Activated CD8-positive, alpha-beta memory T cell treated with anti-CD3 and anti-CD28 coated beads, Interleukin-2, amount 50 U/mL, for 24 hours (primary cell): ENCODE results near the gene KCND3.

Experiments
- DNase-seq: peaks from one replicate; pipeline ENCODE4 v3.0.0-alpha.2; 2020; ENCODE audit errors: extremely low read depth

KCND3 gene

DNA sequence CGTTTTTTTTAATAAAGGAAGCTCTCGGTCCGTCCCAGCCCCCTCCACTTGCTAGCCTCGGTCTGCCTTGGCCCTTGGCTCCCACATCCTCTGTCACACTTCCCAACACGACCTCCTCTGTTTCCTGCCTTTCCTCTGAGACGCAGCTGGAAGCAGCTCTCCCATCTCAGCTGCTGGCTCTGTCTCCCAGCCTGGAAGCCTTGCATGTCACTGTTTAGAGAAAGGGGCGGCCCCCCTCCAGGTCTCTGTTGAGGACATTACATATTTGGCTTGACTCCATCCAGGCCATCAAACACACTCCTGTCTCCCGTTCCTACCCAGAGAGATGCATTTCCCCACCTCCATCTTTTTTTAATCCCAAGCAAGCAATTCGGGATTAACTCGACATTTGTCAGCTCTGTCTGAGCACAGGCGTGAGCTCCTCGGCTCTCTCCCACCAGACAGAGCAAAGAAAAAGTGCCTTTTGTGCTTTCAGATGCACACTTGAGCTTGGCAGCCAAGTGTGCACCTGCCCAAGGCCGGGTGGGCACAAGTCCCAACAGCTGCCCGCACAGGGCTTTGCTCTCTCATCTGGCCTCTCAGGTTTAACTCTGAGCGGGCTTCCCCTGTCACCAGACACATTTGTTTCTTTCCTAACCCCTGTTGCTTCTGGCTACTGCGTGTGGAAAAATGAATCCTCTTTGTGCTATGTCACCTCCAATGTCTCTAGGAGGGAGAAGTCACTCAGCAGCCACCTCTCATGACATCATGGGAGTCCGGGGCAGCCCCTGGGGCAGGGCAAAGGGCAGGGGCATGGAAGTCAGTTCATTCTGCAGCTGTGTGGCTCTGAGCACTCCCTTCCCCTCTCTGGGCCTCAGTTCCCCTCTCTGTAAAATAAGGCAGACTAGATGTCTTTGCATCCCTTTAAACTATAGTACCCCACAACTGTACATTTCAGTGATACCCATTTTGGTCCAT lies 108.3 kb downstream of the KCND3 start:
- no peak for DNase-seq

DNA sequence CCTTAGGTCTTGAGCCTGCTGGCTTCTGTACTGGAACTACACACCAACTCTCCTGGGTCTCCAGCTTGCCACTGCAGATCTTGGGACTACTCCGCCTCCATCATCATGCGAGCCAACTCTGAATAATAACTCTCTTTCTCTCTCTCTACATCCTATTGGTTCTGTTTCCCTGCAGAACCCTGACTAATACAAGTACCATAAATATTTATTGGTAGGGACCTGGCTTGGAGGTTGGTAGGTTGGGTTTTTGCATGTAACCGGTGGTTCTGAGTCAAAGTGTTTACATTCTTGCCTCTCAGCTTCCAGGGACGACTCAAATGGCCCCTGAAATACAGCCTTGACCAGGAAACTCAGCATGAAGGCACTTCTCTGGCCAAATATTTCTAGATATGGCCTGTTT lies 110.4 kb downstream of the KCND3 start:
- DNase-seq = no peak

DNA sequence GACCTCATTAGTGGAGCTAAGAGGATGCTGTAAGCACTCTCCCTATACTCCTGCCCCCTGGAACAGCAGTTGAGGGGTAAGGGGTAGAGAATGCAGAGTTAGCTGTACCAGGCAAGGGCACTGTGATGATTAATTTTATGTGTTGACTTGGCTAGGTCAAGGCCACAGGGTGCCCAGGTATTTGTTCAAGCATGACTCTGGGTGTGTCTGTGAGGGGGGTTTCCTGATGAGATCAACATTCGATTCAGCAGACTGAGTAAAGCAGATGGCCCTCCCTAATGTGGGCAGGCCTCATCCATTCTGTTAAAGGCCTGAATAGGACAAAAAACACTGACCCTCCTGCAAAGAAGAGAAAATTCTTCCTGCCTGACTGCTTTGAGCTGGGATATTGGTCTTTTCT lies 110.8 kb downstream of the KCND3 start:
- no peak for DNase-seq

DNA sequence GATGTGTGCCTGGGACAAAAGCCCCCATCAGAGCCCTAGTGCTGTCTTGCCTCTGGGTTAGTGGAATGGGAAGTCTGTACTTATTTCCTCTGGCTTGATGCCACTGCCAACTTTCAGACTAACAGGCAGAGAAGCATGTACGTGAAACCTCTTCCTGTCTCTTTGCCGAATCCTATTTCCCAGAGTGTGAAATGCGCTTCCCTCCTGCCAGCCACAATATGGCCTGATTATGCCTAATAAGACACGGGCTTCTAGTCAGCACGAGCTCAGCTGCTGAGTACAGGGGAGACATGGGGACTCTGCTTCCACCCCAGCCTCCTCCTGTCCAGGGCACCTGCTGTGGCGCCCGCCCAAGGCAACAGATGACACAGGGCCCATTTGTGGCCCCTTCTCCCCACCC lies 111.4 kb downstream of the KCND3 start:
- no peak for DNase-seq

DNA sequence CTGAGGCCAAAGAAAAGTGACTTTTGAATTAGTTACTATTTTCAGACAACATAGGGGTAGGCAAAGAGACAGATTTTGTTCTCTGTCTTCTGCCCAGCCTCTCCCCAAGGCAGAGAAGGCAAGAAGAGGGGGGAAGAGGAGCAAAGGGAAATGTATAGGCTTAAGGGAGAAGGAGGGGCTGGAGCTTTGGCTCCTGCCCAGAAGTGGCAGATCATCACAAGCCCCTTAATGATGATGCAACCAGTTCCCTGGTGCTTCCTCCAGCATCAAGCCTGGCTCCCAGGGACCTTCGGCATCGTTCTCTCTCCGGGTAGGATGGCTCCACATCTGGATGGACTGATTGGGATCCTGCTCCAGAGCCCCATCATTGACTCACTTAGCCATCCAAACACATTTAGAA lies 112.8 kb downstream of the KCND3 start:
- no peak for DNase-seq

DNA sequence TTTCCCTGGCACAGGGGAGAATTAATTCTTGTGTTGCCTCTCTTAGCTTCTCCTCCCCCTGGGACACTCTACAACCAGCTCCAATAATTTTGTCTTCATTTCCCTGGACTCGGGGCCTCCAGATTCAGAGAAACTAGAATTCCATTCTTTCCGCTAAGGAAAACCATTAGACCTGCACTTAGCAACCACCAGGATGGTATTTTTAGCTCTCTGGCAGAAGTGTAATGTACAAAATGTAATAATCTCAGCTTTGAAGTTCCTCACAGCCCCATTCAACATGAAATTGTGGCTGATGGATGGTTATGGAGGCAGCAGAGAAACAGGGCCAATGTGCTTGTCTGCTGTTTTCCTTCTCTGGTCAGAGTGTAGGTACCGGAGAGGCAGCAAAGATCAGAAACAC lies 113.8 kb downstream of the KCND3 start:
- DNase-seq = no peak

DNA sequence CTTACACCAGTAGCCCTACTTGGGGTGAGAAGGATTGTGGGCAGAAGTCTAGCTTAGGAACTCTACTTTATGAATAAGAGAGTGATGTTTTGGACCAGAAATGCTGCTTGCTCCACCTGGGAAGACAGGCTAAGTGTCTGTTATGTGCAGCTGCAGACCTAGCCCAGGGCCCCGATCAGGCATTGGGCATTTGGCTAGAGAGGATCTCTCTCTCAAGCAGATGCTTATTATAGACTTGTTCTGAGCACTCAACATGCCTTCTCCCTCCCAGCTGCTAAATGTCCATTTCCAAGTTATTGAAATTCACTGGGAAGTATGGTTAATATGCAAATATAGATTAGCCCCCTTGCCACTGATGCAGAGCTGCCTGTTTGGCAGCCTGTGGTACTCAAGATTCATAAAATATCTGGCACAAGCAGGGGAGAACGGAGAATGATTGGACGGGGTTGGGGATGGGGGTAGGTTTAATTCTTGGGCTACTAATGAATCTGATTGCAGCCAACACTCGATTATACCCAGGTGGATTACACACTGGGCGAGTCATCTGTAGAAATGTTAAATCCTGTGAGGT lies 115.9 kb downstream of the KCND3 start:
- no peak for DNase-seq

DNA sequence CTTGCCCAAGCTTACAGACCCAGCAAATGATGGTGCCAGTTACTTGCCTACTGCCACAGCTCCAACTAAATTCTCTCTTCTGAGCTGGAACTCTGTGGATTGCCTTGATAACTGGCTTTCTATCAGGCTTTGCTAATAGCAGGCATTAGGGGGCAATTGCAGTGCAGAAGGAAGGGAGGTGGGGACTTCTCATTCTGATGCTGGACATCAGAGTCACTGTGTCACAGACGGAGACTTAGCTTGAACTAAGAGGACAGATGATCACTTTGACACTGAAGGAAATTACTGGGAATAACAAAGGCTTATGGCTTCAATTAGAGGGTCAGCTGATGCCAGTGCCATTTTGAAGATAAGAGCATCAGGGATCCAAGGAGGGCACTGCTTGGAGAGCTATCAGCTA lies 119.3 kb downstream of the KCND3 start:
- DNase-seq = no peak

DNA sequence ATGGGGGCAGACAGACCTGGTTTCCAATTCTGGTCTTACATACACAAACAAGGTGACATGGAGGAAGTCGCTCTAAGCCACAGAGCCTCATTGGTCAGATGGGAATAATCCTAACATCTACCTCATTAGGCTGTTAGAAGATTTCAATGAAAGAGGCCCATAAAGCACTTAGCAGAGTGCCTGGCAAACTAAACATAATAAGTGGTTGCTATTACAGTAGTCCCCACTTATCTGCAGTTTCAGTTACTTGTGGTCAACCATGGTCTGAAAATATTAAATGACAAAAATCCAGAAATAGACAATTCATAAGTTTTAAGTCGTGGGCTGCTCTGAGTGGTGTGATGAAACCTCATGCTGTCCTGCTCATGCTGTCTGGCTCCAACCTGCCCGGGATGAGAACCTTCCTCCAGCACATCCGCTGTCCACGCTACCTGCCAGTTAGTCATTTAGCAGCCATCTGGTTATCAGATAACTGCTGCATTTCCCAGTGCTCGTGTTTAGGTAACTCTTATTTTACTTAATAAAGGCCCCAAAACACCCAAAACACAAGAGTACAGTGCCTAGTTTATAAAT lies 121.5 kb downstream of the KCND3 start:
- DNase-seq = no peak

DNA sequence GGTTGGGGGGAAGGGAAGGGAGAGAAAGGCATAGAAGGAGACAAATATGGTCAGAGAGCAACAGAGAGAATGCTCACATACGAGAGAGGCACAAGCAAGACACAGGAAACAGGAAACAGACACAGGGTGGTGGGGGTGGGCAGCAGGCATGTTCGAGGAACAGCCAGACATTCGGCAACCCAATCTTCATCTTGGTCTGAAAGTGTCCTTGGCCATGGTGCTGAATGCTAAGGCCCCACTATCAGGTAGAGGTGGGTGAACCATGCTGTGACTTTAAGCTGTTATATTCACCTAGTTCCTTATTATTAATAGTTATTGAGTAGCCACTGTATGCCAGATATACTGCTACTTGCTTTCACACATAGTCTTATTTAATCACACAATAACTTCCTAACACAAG lies 124.6 kb downstream of the KCND3 start:
- no peak for DNase-seq

DNA sequence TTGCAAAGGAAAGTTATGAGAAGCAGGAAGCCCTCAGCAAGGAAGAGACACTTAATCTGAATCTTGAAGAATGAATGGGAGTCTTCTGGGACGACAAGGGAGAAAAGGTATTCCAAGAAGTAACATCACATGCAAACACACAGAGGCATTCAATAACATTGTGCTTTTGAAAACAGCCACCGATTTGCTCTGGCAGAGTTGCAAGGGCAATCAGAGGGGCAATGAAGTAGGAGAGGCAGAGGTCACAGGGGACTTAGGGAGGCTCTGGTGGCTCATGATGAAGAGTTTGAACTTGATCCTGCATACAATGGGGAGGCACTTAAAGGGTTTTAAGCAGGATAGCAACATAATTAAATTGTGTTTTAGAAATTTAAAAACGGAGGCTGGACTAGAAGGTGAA lies 126.1 kb downstream of the KCND3 start:
- DNase-seq = no peak

DNA sequence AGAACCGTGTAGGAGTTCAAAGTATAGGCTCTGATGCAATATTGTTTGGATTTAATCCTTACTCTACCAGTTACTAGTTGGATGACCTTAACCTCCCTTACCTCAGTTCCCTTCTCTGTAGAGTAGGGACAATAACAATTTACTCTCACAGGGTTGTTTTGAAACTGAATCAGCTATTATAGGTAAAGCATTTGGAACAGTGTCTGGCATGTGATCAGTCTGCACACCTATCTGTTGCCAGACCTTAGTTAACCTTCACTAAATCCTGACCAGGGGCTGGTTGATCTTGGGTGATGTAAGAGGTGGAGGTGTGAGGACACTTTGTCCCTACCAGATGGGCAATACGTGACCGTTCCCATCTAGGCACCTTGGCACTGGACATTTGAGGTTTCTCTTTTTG lies 126.9 kb downstream of the KCND3 start:
- no peak for DNase-seq

DNA sequence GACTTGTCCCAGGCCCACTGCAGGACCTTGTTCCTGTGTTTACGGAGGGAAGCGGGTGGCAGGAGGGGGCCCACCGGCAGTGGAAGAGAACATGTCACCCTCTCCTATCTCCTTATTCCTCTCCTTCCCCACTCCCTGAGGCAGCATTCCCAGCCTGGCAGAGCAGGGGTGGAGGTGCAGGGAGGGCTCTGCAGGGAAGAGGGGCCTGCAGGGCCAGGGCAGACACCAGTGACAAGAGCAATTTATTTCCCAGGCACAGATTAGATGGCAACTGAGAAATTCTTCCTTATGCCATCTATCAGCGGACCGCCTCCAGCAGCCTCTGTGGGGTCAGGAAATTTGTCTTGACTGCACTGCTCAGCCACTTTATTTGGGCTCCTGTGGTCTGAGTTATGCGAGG lies 127.9 kb downstream of the KCND3 start:
- no peak for DNase-seq

DNA sequence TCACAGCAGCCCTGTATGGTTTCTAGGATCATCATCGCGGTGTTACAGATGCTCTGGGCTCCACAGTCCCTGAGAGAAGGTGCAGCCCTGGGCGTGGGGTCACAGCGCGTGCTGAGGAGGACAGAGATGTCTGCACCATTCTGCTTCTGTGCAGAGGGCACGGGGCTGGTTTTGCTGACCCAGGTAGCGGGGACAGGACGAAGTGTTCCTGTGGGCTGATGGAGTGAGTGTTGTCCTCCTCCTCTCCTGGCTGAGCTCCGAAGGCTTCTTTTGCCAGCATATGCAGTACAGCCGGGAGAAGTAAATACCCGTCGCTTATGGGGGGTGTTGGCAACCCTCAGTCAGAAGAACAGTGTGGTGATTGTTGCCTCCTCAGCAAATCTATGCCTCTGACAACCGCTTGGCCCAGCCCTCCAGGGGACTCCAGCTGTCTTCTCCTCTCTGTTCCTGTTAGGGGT lies 132.2 kb downstream of the KCND3 start:
- DNase-seq = no peak

DNA sequence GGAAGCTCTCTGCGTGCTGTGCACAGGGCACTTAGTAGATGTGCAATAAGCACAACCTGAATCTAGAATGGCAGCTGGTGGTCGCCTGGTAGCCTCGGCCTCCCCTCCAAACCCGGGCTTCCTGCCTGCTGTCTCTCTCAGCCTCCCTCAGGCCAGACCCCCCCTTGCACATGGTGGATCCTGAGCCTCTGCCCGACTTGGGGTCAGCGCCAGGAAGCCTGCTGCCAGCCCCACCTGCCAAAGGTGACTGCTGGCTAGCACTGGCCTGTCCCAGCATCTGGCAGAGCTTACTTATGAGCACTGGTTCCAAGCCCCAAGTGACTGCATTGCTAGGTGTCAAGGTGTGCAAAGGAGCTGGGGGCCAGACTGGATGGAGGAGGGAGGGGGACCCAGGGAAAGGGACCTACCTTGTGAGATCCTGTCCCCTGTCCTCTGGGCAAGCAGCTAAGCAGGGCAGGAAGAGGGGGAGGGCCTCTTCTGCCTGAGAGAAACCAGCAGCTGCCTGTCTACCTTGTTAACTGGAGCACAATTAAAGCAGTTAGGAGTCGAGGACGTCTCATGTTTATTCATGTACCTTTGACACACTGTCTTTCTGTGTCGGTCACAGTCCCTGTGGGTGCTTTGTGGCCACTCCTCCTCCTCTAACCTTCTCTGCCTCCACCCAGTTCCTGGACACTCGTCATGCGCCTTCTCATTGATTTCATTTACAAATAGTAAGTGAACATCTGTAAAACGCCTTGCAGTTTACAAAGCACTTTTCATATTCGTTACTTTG lies 132.9 kb downstream of the KCND3 start:
- DNase-seq = no peak

DNA sequence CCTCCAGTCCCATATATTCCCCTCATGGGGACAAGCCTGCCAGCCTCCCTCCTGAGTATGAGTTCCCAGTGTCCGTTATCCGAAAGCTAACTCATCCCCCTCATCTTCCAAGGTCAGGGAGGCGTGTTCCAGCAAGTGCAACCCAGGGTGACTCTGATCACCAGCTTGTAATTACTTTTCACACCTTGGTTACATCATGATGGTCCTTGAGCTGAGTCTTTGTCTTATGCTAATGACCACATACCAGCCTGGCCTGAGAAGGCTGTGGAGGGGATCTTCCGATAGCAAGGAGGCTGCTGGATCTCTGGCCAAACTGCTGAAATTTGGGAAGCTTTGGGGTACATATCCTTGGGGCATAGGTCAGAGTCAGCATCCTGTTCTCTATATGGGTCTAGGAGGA lies 134.2 kb downstream of the KCND3 start:
- no peak for DNase-seq

DNA sequence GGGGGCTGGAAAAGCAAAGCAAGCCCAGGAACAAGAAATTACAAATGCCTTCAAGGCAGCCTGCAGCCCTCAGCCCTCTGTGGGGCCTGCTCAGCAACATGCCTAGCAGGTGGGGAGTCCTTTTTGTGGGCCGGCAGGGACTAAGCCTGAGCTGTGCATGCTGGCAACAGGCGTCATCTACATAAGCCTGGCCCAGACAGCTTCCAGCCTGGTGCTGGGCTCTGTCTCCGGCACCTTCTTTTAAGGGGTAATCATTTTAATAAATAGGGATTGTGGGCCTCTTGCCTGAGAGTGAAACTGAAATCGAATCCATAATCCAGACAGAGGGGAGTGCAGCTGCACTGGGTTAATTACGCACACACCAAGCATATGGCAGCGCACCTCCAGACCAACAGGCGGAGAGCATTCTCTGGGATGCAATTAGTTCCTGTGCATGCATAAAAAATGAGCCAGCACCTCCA lies 137.2 kb downstream of the KCND3 start:
- no peak for DNase-seq

DNA sequence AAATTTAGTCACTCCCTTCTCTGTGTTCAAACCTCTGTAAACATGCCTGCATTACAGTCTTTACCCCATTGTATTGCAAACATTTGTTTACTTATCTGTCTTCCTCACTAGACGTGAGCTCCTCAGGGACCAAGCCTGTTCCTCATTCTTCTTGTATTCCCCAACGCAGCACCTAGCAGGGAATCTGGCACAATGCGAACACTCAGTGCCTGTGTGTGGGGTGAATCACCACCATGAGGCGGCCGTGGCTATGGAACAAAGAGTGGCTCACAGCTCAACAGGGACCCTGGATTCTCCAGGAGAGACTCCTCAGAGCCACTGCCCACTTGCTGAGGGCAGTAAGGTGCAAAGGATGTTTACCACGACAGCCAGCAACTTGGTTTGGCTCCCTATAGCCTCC lies 137.9 kb downstream of the KCND3 start:
- DNase-seq = no peak

DNA sequence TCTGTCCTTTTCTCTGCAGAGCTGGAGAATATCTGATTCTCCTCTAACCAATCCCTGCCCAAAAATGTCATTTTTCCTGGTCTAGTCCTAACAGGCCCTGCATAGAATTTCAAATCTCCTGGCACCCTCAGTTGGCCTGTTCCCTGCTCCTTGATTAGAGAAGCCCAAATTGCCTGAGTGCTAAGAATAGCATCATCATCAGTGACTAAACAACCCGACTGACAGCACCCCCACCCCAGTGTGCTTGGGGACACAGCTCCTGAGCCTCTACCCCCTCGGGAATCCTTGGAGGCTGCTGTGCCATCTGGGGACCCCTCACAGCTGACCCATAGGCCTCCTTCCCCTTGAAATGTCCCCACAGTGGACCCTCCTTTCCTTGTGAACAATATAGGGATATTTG lies 139.4 kb downstream of the KCND3 start:
- DNase-seq = no peak

DNA sequence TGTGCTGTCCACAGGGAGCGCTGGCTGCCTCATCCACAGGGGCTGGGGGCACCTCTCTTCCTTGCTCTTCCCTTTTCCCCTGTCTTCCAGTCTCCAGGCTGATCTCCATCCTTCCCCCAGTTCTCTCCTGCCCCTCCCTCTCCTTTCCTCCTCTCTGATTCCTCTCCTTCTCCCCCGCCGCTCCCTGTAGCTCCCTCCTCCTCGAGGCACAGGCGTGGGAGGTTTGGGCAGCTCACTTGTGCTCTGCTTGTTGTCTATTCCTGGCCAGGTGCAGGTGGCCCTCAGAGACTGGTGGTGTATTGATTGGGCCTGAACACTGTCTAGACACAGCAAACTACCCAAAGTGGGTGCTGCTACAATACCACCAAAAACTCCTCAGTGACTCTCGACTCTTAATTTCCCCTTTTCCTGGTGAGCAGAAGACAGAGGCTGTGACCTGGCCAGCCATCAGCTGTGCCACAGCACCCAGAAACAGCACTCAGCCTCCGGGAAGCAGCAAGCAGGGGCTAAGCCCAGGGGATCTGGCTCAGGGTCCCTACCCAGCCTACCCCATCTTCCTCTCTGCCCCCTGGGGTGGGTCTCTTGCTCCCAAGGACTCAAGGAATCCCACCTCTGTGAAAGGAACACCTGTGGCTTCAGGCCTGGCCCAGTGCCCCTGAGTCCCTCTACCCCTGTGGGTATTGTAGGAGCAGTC lies 140.5 kb downstream of the KCND3 start:
- no peak for DNase-seq

DNA sequence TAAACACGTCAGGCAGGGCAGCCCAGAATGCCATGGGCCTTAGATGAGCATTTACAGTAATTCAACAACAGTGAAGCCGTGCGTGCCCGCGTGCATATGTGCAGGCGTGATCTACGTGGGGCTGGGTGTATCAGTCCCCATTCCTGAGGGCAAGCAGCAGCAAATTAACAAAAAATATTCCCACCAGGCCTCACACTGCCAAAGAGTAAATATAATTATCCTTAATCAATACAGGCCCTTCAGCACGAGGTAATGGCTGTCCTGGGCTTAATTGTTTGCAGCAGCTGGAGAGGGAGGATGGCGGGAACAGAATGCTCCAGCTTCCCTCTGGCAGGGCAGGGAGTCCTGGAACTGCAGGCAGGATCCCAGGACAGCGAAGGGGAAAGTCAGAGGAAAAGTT lies 142.0 kb downstream of the KCND3 start:
- DNase-seq = no peak

DNA sequence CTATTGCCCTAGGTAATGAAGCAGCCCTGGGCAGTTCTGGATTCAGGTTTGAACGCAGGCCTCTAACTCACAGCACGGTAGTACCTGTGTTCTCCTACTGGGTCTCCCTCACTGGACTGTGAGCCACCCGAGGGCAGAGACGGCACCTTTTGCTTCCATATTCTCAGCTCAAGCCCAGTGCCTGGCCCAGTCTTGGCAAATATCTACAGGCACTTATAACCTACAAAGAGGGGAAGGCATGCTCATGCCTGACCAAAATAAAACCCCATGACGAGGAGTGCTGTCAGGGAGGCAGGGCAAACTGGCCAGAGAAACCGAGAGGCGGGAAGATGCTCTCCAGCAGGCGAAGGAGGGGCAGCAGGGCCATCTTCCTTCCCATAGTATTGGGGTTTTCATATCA lies 142.6 kb downstream of the KCND3 start:
- DNase-seq = no peak
